MCF 10A (cell line): Measurements from ENCODE around the gene SNAI3. TPM values are rescaled to one million over a fixed set of nuclear protein-coding genes. Genes with fewer than 3 reads are reported as not detected.

Experiments used
- BruUV-seq: library from RNA; stranded (reverse); fragments of 400-500 nt; replicated peaks from 2 replicates; lab custom pipeline; 2021; lab: Mats Ljungman, UMichigan
- CTCF ChIA-PET: fragments of 300-600 bp; sonication (Branson Sonifier 250); formaldehyde crosslinking; extraction: SDS; loops from one replicate; lab custom pipeline; 2021; ENCODE audit warnings: antibody characterized with exemption, inconsistent platforms; lab: Yijun Ruan, JAX
- POLR2A ChIA-PET: fragments of 300-600, 350-650 bp; sonication (Branson Sonifier 250); formaldehyde crosslinking; extraction: SDS; loops from one replicate; lab custom pipeline; 2020; ENCODE audit warnings: antibody characterized with exemption, inconsistent platforms; lab: Yijun Ruan, JAX
- DNase-seq: peaks from one replicate; pipeline ENCODE4 v3.0.0-alpha.2; 2018; ENCODE audit not compliant: unreplicated experiment
- H3K27ac Mint-ChIP-seq: one replicate; pipeline ENCODE4 v1.8.0; 2022; ENCODE audit warnings: mild to moderate bottlenecking, low read depth, mixed read lengths; ENCODE audit not compliant: unreplicated experiment
- H3K27me3 Mint-ChIP-seq: one replicate; pipeline ENCODE4 v1.8.0; 2022; ENCODE audit warnings: mixed read lengths; ENCODE audit not compliant: insufficient read depth, unreplicated experiment
- H3K36me3 Mint-ChIP-seq: one replicate; pipeline ENCODE4 v1.8.0; 2022; ENCODE audit warnings: mild to moderate bottlenecking, moderate library complexity, mixed read lengths; ENCODE audit not compliant: insufficient read depth, unreplicated experiment
- H3K4me1 Mint-ChIP-seq: one replicate; pipeline ENCODE4 v1.8.0; 2022; ENCODE audit warnings: mixed read lengths; ENCODE audit not compliant: insufficient read depth, unreplicated experiment
- H3K4me3 Mint-ChIP-seq: one replicate; pipeline ENCODE4 v1.8.0; 2022; ENCODE audit warnings: mild to moderate bottlenecking, moderate library complexity, mixed read lengths; ENCODE audit not compliant: unreplicated experiment
- H3K9me3 Mint-ChIP-seq: one replicate; pipeline ENCODE4 v1.8.0; 2022; ENCODE audit warnings: mixed read lengths; ENCODE audit not compliant: unreplicated experiment
- CTCF ChIP-seq: fragments of 200-600 bp; IDR thresholded peaks from one replicate; pipeline ENCODE4 v1.8.0; 2022; ENCODE audit warnings: antibody characterized with exemption, mild to moderate bottlenecking; ENCODE audit not compliant: unreplicated experiment
- intact Hi-C: fragments of 100-400 bp; cut with micrococcal nuclease; formaldehyde crosslinking; loops from 2 replicates; pipeline ENCODE4 v1.14.1; 2022
- total RNA-seq: library from RNA; stranded (reverse); gene quantifications from 2 replicates; pipeline ENCODE4 v1.2.3, GENCODE V29; 2022

The SNAI3 gene
- total RNA-seq, 1 experiment from 2014 or later = not detected

DNA sequence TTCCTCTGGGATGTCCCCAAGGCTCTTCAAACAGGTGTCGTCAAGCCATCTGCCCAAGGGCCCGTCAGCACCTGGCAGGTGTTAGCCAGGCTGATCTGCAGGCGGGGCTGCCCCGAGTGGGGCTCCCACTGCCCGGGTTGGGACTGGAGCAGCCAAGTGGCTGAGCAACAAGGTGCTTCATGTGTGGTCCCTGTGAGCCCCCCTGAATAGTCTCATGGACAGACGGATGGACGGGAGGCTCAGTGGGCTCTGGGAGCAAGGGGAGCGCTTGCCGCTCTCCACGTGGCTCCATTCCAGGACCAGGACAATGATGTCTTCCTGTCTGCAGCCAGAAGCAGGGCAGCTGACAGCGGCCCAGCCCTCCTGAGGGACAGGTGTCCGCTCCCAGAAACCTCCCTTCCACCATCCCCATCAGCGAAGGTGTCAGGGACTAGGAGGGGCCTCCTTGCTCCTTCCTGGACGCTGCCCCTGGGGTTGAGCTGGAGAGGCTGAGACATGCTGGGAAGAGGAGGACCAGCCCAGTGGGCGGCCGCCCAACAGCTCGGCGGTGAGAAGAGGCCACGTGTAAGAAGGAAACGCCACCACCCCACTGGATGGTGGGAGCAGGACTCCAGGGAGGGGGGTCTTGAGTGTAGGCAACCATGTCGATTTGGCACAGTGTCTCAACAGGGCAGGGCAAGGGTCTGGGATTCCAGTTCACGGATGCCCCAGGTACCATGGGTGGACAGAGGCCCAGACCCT is 9.6 kb downstream of the SNAI3 start:
- Mint-ChIP-seq H3K27ac (no peak overlapping the region), H3K9me3 (no peaks in the 10 kb centered on the region), H3K36me3 (peaks cover 6% of the 10 kb centered on the region), H3K4me3 (no peak overlapping the region), H3K27me3 (no peaks in the 10 kb centered on the region), H3K4me1 (no peaks in the 10 kb centered on the region)
- DNase-seq = no peak
- ChIA-PET POLR2A (no interaction called here), CTCF (no interaction called here)
- intact Hi-C loops = no loop called here
- TF ChIP-seq CTCF = no peak
- BruUV-seq = no TSS peak

DNA sequence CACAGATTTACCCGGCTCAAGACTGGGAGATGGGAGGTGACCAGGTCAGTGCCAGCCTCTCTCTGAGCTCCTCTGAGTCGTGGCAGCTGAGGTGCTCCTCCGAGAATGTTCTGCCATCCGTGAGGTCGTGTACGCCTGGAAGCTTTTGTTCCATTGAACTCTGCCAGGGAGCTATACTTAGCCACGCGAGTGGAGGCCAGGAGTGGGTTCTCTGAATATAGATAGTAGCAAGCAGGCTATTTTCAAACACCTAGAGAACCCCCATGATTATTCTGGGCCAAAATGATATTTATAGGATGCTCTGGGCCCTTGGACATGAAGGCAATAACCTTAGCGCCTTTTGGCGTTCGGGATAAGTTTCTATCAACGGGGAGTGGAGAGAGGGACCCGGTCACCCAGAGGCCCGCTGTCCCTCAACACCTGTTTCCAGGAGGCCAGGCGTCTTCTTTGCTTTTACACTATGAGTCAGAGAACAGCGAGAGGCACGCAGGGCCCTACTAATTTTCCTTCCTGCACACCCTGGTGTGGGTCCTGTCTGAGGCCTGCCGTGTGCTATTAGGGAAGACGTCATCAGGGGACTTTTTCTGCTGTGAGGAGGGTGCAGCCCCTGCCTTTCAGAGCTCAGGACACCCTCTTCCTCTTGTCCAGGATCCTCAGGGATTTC is 12.5 kb downstream of the SNAI3 start:
- no peak for TF ChIP-seq CTCF
- H3K27ac Mint-ChIP-seq = no peak overlapping the region
- no peak overlapping the region for H3K4me3 Mint-ChIP-seq
- H3K4me1 Mint-ChIP-seq = no peaks in the 10 kb centered on the region
- POLR2A ChIA-PET = no interaction called here
- no peaks in the 10 kb centered on the region for H3K9me3 Mint-ChIP-seq
- CTCF ChIA-PET = no interaction called here
- H3K36me3 Mint-ChIP-seq = peaks cover 6% of the 10 kb centered on the region
- no peaks in the 10 kb centered on the region for H3K27me3 Mint-ChIP-seq
- DNase-seq = no peak
- BruUV-seq = no TSS peak
- intact Hi-C loops = no loop called here

- Mint-ChIP-seq H3K9me3 (no peaks in the 10 kb centered on the region), H3K4me1 (no peaks in the 10 kb centered on the region), H3K4me3 (no peak overlapping the region), H3K36me3 (peaks cover 6% of the 10 kb centered on the region), H3K27me3 (no peaks in the 10 kb centered on the region), H3K27ac (no peak overlapping the region)
- BruUV-seq = no TSS peak
- POLR2A ChIA-PET = interaction anchor here (0.9 kb wide), 1 partner anchor 14 kb away, joined by 3 read pairs; no protein-coding TSS in a partner anchor
- no peak for TF ChIP-seq CTCF
- intact Hi-C loops = no loop called here
- CTCF ChIA-PET = interaction anchor here (0.6 to 1.0 kb wide), 4 partner anchors 55 to 120 kb away, joined by 3 to 5 read pairs (median 3); no protein-coding TSS in a partner anchor
- peak; percentile 27 for DNase-seq
Observed at GRCh38 chr16:88672776-88673175, 13.5 kb downstream of the SNAI3 start.

- peaks cover 4% of the 10 kb centered on the region for H3K36me3 Mint-ChIP-seq
- no peak for DNase-seq
- no peak overlapping the region for H3K4me3 Mint-ChIP-seq
- H3K4me1 Mint-ChIP-seq = no peaks in the 10 kb centered on the region
- ChIA-PET POLR2A (interaction anchor here (0.9 kb wide), 1 partner anchor 15 kb away, joined by 3 read pairs; no protein-coding TSS in a partner anchor), CTCF (interaction anchor here (0.6 to 1.0 kb wide), 4 partner anchors 43 to 444 kb away, joined by 3 to 5 read pairs (median 3); no protein-coding TSS in a partner anchor)
- intact Hi-C loops = no loop called here
- H3K9me3 Mint-ChIP-seq = no peaks in the 10 kb centered on the region
- BruUV-seq = no TSS peak
- H3K27ac Mint-ChIP-seq = no peak overlapping the region
- H3K27me3 Mint-ChIP-seq = no peaks in the 10 kb centered on the region
- no peak for TF ChIP-seq CTCF
Observed at GRCh38 chr16:88671806-88672205, 14.5 kb downstream of the SNAI3 start.
